GM13977 (cell line): ENCODE data around the gene HOATZ.

ENCODE experiments used
- DNase-seq: peaks from one replicate; pipeline ENCODE4 v3.0.0; 2012; ENCODE audit warnings: low spot score
- CTCF ChIP-seq: IDR thresholded peaks from 2 replicates; pipeline ENCODE4 v1.5.1; 2012; ENCODE audit warnings: mild to moderate bottlenecking, control low read depth; ENCODE audit not compliant: insufficient read depth; ENCODE audit errors: extremely low read depth, missing control alignments
- in situ Hi-C: fragments of 300-500 bp; cut with MboI; formaldehyde crosslinking; loops from one replicate; pipeline ENCODE4 v1.12.0; 2022; ENCODE audit warnings: low sequenced_read_pairs, low pct_unique_long_range_greater_than_20kb, mixed read lengths, inconsistent platforms; ENCODE audit not compliant: unreplicated experiment

The HOATZ gene

GRCh38 chr11:111540937-111541253 lies 26.3 kb downstream of the HOATZ start:
- peak; percentile 30 for DNase-seq
- TF ChIP-seq CTCF: no peak
- in situ Hi-C loops: no loop called here

- no peak for TF ChIP-seq CTCF
- DNase-seq: peak; percentile 43
- in situ Hi-C loops: no loop called here
These were observed 26.9 kb downstream of the HOATZ start for GRCh38 chr11:111541254-111542061.

GRCh38 chr11:111542606-111543275 lies 28.2 kb downstream of the HOATZ start:
- in situ Hi-C loops: no loop called here
- DNase-seq: no peak
- no peak for TF ChIP-seq CTCF

GRCh38 chr11:111548525-111548924 lies 33.9 kb downstream of the HOATZ start:
- in situ Hi-C loops: no loop called here
- no peak for DNase-seq
- no peak for TF ChIP-seq CTCF

- DNase-seq: no peak
- no peak for TF ChIP-seq CTCF
- in situ Hi-C loops: no loop called here
These were observed 34.8 kb downstream of the HOATZ start for GRCh38 chr11:111549196-111549868.

GRCh38 chr11:111549869-111550203 lies 35.3 kb downstream of the HOATZ start:
- no peak for DNase-seq
- in situ Hi-C loops: no loop called here
- TF ChIP-seq CTCF: no peak
